A549 treated with DMSO at 1 μM for 4 hours (cell line): ENCODE results near the gene TSR1. TPM values are rescaled to one million over a fixed set of nuclear protein-coding genes. Genes with fewer than 3 reads are reported as not detected.

Experiments
- total RNA-seq: library from RNA; stranded (reverse); fragments of 200-300 nt; extraction: Qiagen RNA extraction; gene quantifications from 5 replicates; pipeline ENCODE4 v1.2.3, GENCODE V29; 2022; ENCODE audit warnings: low read depth

Gene TSR1
- 62.9 to 81.5 TPM (median 67.3 TPM) in 5 replicates for total RNA-seq

DNA sequence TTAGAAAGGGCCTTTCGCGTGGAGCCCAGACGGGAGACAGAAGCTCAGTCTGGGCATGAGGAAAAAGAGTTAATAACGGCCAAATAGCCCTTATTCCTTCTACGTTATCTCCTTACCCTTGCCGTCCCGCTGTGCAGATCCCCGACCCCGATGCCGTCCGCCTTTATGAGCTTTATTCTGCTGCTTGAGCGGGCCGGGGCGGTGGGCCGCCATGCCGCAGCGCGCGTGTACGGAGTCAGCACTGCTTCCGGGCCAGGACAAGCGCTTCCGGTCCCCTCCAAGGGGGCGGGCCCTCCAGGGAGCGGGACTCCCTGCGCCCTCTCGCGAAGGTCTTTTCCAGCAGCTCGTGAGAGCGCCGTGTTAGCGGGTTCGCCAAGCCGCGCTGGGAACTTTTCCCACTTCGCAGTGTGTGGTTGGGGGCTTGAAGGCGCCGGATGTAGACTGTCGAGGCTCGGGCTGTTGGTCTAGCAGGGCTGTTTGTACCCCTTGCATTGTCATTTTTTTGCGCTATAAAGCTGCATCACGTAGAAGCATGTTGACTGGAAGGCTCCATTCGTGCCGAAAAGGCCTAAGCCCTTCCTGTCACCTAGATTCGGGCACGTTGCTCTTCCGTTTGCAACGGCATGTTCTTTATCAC is at the start of gene TSR1:
TSS of gene TSR1 (minus strand) at position 243 of the 637 bp plus-strand sequence. CDS start at position 213, 30 bp downstream.

DNA sequence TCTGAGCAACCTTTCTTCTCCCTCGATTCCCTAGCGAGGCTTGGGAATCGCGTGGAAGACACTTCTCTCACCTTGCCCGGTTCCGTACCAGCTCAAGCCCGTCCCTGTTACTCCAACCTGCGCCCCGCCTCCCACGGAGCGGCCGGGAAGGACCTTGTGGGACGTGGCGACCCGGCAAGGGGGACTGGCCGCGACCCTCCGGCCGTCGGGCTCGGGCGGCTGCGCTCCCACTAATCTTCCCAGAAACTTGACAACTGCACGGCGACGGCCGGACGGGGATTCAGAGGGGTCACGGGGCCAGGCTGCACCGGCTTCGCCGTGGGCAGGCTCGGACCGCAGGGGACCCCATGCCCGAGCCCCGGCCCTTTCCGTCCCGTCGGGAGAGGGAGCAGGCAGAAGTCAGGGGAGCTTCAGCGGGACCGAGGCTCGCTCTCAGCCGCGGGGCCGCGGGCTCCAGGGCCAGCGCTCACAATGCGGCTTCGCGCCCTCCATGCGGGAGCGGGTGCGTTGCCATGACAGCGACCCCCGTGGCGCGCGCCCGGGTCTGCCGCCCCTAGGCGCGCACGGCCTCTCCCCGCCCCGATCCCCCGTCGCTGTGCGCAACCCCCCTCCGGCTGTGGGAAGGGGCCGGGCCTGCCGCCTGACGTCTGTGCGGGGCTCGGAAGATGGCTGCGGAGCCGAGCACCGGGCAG is 741 bp upstream of the TSR1 start, which contains the start of gene SGSM2:
TSS of gene SGSM2 (plus strand) at position 650 of the 692 bp plus-strand sequence. CDS start 188 bp downstream, outside the sequence.

DNA sequence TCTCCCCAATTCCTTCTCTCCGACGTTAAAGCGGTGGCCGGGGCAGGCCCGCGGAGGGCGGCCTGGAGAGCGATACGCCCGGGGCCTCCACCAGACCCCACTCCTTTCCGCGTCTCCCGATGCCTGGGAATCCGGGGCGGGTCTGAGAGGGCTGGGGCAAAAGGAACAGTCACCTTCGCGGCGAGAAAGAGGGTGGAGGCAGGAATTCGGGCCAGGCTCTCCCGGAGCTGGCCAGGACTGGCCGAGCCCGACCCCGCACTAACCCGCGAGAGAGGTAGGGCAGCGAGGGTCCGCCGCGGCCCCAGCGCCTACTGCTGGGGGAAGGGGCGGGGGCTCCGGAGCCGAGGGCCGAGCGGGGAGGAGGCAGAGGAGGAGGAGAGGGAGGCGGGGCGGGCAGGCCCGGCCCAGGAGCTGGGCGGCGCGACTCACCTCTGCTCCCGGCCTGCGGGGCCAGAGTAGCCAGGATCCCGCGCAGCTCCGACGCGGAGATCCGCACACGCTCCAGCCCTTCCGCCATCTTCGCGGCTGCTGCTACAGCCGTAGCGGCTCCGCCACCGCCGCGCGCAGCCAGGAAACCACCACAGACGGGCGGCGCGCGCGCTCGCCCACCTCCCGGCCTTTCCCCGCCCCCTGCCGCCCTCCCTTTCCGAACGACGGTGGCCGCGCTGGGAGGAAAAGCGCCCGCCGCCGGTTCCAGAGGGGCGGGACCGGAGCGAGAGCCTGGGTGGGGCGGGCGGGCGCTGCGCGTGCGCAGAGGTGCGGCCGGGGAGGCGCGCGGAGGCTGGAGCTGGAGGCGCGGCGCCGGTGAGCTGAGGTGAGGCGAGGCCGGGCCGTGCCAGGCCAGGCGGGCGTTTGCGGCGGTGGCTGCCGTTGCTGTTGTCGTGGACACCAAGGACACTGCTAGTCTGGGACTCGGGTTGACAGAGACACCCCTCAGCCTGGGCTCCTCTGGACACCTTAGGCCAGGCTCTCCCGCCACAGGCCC is 32.8 kb downstream of the TSR1 start, which contains the start of the genes SMG6 and SRR:
TSS of gene SMG6 (minus strand) at position 582 of the 985 bp plus-strand sequence. CDS start at position 517, 65 bp downstream.
TSS of gene SRR (plus strand) at position 747 of the 985 bp plus-strand sequence. CDS start 11,611 bp downstream, outside the sequence.

Other genes with a start within 250 kb of the TSR1 start
- gene SMG6, start 32.7 kb downstream of the TSR1 start, total RNA-seq = 18.8 to 24.7 TPM (median 22.0 TPM) in 5 replicates
- gene SRR, start 32.5 kb downstream of the TSR1 start, total RNA-seq = 6.1 to 10.3 TPM (median 7.6 TPM) in 5 replicates
- 33.6 to 46.2 TPM (median 42.8 TPM) in 5 replicates for gene SGSM2, start 1.0 kb upstream of the TSR1 start, total RNA-seq
- gene MNT, start 64.6 kb upstream of the TSR1 start, total RNA-seq = 15.7 to 20.0 TPM (median 17.3 TPM) in 5 replicates
- gene METTL16, start 175.4 kb upstream of the TSR1 start, total RNA-seq = 30.5 to 41.2 TPM (median 37.7 TPM) in 5 replicates